ENCODE measurements around the gene IGFBP3.

The IGFBP3 gene, protein sequence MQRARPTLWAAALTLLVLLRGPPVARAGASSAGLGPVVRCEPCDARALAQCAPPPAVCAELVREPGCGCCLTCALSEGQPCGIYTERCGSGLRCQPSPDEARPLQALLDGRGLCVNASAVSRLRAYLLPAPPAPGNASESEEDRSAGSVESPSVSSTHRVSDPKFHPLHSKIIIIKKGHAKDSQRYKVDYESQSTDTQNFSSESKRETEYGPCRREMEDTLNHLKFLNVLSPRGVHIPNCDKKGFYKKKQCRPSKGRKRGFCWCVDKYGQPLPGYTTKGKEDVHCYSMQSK

DNA sequence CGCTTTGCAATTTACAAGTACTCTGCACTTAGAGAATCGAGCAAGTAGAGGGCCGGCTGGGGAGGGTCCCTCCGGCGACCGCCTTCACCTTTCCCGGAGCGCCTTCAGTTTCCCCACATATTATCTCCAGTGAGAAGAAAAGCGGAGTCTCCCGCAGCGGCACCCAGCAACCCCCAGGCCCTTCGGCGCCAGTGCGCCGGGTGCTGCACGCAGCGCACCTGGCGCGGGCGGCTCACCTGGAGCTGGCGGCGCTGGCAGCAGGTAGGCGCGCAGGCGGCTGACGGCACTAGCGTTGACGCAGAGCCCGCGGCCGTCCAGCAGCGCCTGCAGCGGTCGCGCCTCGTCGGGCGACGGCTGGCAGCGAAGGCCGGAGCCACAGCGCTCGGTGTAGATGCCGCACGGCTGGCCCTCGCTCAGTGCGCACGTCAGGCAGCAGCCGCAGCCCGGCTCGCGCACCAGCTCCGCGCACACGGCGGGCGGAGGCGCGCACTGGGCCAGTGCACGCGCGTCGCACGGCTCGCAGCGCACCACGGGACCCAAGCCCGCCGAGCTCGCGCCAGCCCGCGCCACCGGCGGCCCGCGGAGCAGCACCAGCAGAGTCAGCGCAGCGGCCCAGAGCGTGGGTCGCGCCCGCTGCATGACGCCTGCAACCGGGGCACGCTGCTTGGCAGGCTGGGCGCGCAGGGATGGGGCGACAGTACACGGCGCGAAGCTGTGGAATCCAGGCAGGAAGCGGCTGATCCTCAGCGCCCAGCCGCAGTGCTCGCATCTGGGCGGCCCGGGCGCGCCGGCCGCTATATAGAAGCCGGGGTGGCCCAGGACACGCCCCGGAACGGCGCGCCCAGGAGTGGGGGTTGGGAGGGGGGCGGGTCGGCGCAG is at the start of gene IGFBP3:
TSS of gene IGFBP3 (minus strand) at position 771 of the 879 bp plus-strand sequence. CDS start at position 639, 132 bp downstream.
- DNase-seq (ENCODE audit: extremely low read depth, low read depth) = no peak
- TF ChIP-seq, protein P1, sequence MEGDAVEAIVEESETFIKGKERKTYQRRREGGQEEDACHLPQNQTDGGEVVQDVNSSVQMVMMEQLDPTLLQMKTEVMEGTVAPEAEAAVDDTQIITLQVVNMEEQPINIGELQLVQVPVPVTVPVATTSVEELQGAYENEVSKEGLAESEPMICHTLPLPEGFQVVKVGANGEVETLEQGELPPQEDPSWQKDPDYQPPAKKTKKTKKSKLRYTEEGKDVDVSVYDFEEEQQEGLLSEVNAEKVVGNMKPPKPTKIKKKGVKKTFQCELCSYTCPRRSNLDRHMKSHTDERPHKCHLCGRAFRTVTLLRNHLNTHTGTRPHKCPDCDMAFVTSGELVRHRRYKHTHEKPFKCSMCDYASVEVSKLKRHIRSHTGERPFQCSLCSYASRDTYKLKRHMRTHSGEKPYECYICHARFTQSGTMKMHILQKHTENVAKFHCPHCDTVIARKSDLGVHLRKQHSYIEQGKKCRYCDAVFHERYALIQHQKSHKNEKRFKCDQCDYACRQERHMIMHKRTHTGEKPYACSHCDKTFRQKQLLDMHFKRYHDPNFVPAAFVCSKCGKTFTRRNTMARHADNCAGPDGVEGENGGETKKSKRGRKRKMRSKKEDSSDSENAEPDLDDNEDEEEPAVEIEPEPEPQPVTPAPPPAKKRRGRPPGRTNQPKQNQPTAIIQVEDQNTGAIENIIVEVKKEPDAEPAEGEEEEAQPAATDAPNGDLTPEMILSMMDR (IDR thresholded peaks at IDR 0.05; ENCODE audit: low read depth, low read length) = no peak

DNA sequence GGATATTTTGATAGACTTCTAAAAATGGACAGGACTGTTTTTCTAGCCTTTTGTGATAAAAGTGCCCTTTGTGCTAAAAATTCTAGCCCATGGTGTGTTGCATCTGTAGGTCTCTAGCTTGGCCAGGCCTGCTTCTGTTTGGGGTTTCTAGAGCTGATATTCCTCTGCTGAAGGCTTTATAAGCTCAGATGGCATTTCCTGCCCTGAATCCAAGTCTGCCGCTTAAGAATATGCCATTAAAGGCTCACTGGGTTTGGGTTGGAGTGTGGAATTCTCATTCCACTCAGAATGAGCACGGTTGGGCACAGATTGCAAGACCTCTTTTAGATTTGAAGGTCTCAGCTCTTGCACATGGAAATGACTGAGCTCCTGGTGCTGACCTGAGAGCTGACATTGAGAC is 49.4 kb upstream of the IGFBP3 start:
- DNase-seq (ENCODE audit: extremely low read depth, low read depth) = no peak
- TF ChIP-seq, protein P1 (IDR thresholded peaks at IDR 0.05; ENCODE audit: low read depth, low read length) = no peak

DNA sequence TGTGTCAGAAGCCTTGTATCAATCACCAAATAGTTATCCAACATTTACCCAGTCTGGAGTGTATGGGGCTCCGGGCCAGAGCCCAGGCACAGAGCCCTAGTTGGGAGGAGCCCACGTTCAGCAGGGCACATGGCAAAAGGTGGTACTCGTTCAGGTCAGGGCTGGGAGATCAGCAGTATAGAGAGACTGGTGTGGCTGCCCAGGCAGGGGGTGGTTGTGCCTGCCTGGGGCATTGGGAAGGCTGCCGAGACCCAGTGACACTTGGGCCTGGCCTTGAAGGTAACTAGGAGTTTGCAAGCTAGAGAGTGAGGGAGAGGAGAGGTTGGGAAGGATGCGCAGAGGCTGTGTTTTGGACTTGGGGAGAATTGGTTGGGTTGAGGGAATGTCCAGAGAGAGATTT is 48.9 kb upstream of the IGFBP3 start:
- TF ChIP-seq, protein P1 (IDR thresholded peaks at IDR 0.05; ENCODE audit: low read depth, low read length) = no peak
- DNase-seq (ENCODE audit: extremely low read depth, low read depth) = no peak

DNA sequence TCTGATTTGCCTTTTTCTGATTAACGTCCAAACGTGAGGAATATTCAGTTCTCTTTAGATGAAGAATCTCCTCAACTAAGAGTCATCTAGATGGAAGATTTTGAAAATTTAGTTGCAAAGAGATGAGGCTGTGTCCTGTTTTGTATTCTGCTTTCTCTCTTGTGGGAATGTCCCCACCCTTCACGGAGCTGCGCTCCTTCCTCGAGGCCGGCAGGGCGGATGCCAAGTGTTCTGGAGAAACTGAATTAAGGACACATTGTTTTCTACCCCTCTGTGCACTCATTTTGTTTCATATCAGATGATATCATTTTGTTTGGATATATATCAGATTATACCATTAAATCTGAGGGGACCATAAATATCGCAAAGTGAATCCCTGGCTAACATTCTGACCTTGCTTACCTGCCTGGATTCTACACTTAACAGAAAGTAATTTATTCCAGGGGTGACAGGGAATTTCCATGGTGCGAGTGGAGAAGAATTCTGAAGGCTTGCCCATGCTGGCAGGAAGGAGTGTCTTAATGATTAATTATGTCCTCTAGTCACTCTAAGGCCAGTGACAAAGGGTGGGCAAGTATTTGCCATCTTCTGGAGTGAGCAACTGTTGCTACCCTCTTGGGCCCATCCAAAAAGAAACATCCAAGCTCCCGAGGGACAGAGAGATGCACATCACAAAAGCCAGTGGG is 47.9 kb upstream of the IGFBP3 start:
- TF ChIP-seq, protein P1 (IDR thresholded peaks at IDR 0.05; ENCODE audit: low read depth, low read length) = no peak
- DNase-seq (ENCODE audit: extremely low read depth, low read depth) = no peak

DNA sequence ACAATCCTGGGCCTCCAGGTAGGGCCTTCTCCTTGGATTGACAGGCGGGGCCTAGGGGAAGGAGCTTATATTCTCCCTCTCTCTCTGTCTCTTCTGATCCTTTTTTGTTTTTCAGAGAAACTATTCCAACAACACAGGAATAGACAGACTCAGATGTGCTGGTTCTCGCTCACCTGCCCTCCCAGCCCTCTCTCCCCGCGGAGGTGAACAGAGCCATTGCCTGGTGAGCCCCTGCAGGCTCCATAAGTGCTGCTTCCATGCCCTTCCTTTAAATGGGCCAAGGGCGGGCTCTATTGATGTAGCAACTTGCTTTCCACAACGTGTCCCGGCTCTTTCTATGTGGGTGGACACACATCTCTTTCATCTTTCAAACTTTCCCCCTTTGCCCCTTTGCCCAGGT is 47.2 kb upstream of the IGFBP3 start:
- TF ChIP-seq, protein P1 (IDR thresholded peaks at IDR 0.05; ENCODE audit: low read depth, low read length) = no peak
- DNase-seq (ENCODE audit: extremely low read depth, low read depth) = no peak

DNA sequence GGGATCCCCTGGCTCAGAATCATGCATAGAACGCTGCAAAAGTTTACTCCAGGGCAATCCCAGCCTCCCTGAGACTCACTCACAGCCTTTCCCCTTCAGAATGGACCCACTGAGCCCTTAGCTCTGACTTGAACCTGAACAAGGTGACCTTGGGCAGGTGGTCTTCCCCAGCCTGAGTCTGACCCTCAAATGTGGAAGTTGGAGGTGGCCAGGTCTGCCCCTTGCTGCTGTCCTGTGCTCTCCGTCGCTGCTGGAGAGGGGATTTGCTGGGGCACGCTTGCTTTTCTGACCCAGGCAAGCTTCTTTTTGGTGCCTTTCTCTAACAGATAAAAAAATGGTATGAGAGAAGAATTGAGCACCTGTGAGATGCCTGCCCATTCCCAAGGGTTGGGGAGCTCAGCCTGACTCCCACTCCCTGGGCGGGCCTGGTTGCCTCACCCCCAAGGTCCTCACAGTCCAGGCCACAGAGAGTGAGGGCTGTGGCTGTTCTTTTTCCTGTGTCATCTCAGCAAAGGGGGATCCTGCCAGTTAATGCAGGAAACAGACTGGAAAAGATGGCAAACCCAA is 46.6 kb upstream of the IGFBP3 start:
- TF ChIP-seq, protein P1 (IDR thresholded peaks at IDR 0.05; ENCODE audit: low read depth, low read length) = no peak
- DNase-seq (ENCODE audit: extremely low read depth, low read depth) = no peak

All from AG09319 (cell line).